GM21737 (cell line): ENCODE measurements around the gene COL23A1.

Experiments
- ATAC-seq: cut with Tn5 transposase; IDR thresholded peaks from one replicate; pipeline ENCODE4 v1.9.1; 2021; ENCODE audit warnings: mild to moderate bottlenecking, moderate library complexity; ENCODE audit not compliant: unreplicated experiment

COL23A1 gene

DNA sequence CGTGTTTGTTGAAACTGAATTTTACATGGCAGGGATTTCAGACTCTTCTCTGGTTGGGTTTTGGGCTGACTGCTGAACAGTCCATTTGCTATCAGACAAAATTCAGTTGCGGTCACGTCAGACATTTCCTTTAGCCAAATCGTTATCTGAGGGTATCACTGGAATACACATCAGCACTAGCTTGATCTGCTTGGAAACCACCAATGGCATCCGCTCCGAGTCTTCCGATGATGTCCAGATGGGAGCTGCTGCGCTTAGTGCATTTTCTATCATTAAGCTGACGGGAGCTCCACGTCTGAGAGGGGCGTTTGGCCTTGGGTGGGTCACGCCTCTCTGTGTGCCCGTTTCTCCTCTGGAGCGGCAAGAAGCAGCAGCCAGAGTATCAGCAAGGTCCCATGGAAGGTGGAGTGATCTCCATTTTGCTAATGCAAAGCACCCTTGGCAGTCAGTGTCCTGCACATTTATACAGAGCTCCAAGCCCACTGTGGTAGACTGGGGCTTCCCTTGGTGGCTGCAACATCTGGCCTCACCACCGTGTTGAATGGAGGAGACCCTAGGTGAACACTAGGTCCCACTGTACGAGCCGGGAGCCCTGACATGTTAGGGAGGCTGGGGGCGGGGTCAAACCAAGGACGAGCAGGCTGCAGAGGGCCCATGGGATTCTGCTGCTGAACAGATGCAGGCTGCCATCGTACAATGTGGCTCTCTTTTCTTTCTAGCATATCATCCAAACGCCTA, 223.0 kb downstream of the COL23A1 start:
- ATAC-seq = no peak

DNA sequence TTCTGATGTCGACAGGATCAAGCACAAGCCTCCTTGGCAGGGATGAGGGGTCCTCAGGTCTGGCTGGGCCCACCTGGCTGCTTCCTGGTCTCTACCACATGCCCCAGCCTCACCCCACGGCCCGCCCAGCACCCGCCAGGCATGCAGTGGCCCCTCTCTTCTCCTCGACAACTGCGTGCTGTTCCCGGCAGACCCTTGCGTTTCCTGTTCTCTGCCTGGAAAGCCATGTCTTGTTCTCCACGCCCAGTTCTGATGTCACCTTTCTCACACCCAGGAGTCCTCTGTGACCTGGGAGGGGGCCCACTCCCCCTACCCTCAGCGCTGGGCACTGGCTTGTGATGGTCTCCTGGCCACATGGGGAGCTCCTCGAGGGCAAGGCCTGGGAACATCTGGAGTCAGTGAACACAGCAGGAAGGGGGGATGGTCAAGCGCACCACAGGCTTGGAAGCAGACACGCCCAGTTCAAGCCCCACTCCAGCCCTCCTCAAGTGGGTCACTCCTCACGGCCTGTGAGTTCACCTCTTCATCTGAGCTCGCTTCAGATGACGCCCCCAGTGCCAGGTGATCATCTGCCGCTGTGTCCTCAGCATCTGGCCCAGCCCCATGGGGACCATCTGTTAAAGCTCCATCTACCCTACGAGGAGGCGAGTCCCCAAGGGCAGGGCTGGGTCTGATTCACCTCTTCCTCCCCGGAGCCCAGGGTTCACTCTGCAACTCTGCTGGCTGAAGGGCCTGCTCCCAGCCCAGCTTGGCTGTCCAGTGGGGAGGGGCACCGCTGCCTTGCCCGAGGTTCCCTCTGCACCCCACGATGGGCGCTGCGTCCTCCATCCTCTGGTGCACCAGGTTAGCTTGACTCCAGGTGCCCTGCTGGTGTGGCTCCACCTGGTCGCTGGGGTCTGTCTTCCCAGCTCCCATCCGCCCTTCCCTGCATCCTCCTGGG, 224.4 kb downstream of the COL23A1 start:
- no peak for ATAC-seq

DNA sequence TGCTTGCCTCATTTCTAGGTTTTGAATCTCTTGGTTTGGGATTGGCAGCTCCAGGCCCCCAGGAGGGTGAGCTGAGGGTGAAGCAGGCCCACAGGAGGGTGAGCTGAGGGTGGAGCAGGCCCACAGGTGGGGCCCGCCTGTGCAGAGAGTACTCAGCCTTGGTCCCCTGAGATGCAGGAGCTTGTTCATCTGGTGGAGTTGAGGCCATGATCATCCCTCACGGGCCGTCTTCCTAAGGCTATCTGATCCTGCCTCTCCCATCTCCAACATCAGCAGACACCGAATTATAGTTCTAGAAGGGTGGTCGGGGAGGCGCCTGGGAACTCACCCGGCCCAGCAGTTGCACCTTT, 225.9 kb downstream of the COL23A1 start:
- no peak for ATAC-seq

DNA sequence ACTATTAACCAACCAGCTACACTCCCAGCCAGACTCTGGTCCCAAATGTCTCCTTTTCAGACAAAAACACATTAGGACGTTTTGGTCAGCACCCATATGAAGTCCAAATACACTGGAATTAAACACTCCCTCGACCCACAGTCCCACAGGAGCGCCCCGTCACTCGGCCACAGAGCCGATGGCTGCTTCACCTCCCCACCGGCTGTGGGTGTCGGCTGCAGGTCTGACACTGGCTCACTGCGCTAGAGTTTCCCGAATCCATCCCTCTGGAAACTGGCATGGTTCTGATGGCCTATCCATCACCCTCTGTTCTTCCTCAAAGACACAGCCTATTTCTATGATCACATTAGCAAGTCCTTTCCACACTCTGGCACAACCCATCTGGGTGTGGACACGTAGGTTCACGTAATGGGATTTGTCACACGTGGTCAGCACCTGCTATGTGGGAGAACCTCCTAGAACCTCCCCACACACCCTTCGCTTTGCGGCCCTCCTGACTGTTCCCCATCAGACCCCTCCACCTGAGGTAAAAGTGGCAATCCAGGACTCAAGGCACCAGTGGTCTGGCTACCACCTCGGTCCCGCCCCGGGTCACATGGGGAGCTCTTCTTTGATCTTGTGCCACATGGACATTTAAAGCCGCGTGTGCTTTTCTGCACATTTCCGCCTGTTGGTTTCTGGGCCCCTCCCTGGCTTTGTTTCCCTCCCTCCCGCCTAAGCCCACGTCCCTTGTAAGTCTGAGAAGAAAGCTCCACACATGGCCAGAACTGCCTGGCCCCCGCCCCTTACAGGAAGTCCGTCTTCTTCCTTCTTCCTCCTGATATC, 226.5 kb downstream of the COL23A1 start:
- ATAC-seq = no peak

DNA sequence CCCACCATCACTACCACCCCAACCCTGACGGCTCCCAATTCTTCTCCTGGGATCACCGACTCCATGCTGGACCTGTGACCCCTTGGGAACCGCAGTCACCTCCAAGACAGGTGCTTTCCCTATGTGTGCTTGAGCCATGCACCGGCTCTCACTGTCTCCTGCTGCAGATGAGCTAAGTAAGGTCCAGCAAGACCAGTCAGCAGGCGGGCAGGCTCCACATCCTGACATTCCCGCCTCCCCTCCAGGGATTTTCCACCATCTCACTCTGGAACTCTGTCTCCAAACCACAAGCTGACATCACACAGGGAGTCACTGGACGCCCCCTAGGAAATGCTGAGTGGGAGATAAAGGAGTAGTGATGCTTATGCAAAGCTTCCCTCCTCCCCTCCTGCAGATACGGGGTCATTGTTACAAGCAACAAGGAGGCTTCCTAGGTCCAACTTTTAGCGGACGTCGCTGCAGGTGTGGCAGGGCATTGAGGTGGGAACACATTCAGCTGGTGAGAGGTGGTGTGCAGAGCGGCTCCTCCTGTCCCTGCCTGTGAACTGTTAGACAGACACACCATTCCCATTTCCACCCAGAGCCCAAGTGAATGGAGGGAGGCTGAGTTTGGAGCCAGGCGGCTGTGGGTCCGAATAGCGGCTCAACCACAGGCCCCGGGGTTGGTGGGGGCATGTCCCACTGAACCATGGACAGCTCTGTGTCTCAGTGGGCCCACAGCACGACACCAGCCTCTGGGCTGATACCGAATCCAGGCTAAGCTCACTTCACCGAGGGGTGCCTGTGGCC, 228.3 kb downstream of the COL23A1 start:
- no peak for ATAC-seq

DNA sequence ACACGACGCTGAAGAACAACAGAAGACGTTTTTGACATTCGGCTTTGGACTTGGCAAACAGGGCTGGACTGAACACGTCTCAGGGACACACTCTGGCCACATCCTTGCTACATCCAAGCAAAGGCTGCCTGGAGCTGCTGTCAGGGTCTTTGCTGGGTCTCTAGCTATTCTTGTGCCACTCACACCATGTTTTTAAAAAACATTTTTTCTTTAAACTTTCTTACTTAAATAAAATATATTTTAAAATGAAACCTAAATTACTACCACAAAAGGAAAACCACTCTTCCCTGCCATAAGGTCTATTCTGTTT, 229.3 kb downstream of the COL23A1 start:
- ATAC-seq = no peak

DNA sequence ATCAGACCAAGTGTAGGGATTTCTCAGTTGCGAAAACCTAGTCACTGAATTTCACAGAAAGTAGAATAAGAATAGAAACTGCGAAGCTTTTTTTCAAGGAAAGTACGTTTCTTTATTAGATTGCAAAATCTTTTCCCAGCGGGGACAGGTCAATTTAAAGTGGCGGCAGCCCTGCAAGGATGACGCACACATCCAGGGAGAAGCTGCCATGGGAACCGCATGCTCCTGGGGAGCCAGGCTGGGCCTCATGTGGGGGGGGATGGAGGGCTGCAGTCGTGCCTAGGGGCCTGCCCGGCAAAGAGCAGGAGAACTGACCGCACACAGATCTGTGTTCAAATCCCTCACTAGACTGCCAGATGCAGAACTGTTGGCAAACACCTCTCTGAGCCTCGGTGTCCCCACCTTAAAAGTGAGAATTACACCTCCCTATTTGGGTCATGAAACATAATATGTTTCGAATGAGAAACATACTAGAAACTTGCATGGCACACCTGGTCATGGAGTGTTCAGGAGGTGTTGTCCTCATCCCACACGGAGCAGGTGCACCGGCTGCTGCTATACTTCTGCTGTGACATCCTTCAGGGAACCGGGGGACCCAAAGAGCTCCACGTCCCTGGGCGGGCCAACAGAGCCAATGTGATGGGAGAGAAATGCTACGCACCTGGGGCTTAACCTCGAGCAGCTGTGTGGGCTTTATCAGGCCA, 229.8 kb downstream of the COL23A1 start:
- ATAC-seq = no peak

DNA sequence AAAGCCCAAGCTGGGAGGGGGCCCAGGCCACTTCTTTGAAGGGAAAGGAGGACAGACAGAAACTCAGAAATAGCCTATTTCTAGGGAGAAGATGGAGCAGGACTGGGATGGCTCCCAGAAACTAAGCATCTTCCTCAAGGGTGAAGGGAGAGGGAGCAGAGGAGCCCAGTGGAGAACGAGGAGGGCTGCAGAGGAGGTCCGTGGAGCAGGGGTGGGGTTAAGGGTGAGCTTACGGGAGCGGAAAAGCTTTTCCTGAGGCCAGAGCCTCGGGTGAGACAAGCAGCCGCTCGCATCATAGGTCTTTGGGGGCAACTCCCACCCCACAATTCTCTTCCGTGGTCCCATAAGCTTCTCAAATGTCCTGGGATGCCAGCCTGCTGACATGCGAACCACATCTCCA, 230.5 kb downstream of the COL23A1 start:
- no peak for ATAC-seq

DNA sequence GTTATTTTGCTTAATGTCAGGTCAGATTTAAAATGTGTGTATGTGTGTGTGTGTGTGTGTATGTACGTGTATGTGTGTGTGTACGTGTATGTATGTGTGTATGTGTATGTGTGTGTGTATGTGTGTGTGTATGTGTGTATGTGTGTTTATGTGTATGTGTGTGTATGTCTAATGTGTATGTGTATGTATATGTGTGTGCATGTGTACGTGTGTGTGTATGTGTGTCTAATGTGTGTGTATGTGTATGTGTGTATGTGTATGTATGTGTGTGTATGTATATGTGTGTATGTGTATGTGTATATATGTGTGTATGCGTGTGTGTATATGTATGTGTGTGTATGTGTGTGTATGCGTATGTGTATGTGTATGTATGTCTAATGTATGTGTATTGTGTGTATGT, 232.5 kb downstream of the COL23A1 start:
- no peak for ATAC-seq

DNA sequence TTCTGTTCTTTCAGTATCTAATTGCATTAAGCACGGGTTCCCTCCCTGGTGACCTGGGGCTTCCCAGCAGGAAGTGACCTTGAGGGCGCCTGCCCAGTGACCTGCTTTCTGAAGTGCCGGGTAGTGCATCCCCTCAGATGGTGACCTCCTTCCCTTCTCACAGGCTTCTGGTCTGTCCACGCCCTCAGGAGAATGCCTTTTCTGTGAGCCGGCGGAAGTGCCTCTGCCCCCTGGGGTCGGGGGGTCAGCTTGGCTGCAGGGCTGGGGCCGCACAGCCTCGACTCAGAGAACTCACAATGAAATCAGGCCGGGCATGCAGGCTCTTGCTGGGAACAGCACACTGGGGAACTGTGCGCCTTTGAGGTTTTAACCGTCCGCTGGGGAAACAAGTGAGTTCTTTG, 233.1 kb downstream of the COL23A1 start:
- ATAC-seq = no peak

DNA sequence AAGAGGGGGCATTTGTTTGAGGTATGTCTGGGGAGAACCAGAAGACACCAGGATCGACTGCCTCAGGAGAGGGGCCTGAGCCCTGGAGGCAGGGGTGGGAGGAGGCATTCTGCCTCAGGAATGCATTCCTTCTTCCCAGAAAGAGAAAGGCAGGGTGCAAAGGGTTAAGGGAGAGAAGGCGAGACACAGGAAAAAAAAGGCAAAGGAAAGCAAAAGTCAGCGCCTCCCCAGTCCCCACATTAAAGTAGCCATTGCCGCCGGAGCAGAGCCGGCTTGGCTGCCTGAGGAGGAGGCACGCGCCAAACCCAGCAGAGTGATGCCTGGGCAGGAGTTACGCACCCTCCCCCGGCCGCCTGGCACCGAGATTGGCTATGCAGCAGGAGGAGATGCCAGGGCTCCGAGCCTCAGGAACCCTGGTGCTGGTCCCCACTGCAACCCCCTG, 233.7 kb downstream of the COL23A1 start:
- no peak for ATAC-seq

DNA sequence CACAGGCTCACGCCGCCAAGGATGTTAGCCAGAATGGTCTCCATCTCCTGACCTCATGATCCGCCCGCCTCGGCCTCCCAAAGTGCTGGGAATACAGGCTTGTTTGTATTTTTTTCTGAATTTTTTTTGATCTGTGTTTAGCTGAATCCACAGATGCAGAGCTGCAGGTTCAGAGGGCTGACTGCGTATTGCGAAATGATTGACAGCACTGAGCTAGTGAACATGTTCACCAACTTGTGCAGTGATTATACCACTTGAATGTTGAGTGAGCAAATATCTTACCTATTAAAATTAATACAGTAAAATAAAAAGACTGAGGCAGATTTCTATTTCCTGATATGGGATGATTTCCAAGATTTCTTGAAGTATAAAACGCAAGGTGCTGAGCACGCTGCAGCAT, 234.5 kb downstream of the COL23A1 start:
- no peak for ATAC-seq

DNA sequence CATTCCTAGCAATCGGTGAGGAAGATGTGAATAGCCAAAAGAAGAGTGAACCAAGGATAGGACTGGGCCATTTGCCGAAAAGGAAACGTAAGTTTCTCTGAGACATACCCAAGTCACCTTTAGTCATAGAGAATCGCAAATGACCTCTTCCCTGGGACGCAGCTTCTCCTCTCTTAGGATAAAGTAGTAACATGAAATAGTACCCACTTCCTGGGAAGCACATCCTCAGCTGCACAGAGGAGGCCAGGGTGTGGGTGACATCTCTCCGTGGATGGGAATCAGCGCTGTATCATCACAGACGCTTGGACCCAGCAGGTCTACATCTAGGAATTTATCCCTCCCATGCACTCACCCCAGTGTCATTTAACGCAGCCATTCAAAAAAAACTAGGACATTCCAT, 236.7 kb downstream of the COL23A1 start:
- no peak for ATAC-seq

DNA sequence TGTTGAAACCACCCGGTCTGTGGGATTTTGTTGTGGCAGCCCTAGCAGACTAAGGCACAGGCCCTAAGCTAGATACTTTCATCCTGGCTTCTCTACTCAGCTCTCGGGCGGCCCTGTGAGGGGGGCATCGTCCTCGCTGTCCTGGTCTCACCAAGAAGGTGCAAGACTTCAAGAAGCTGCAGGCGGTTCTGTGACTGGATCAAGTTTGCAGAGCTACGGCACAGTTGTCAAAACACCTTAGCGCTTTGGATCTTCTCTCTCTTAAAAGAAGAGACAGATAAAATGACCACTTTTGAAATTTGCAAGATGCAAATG, 238.2 kb downstream of the COL23A1 start:
- ATAC-seq = no peak

DNA sequence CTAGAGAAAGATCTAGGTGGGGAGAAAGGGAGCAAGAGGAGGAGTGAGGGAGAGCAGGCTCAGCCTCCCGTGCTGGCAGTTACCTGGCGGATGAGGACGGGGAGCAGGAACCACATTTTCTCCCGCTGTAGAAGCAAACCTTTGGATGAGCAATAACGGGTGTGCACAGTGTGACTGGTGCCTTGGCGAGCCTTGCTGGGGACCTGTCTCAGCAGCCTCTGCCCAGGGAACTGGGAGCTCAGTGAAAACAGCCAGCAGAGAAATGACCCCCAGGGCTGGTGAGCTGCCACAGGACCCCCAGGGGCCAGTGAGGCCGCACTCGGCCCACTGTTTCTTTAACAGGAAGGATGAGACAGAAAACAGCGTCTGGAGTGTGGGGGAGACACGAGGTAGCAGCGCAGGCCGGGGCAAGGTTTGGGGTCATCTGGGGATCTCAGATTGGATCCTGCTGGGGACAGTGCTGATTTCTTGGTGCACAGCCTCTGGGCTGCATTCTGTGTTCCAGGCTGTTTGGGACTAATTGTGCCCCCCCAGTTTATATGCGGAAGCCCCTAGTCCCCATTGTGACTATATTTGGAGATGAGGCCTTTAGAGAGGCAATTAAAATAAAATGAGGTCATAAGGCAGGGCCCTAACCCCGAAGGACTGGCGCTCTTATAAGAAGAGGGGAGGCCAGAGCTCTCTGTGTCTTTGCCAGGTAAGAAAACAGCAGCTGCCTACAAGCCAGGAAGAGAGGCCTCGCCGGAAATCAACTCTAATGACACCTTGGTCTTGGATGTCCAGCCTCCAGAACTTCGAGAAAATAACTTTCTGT, 238.8 kb downstream of the COL23A1 start:
- no peak for ATAC-seq

DNA sequence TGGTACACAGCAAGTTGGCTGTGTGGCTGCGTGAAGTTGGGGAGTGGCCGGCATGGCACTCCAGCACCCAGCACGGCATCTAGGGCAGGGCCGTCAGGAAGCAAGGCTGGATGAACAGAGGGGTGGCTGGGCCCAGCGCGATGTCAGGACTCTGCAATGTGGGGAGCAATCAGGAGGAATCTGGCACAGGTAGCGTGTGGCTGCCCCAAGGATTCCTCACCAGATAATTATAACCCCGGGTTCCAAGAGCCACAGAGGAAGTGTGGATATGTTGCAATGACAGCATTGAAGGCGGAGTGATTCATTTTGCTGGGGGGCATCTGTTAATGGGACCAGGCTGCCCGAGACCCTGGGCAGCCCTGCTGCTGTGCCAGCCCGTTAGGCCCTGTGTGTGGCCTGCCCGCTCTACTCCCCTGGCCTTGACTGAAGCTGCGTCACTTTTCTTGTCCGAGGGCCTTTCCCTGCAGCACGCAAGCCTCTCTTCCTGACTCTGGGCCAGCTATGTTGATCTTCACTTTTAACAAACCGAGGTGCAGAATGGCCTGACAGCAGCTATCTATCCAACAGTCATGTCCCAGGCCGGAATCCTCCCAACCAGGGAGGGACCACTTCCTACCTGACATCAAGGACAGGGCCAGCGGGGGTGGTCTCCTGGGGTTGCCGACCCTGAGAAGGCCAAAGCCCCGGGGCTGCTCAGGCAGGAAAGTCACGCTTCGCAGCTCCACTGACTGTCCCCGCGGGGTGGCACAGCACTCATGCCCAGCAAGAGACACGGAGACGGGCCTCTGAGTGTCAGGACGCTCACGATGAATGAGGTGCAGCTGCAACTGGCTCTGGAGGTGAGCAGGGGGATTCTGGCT, 239.6 kb downstream of the COL23A1 start:
- ATAC-seq = no peak

DNA sequence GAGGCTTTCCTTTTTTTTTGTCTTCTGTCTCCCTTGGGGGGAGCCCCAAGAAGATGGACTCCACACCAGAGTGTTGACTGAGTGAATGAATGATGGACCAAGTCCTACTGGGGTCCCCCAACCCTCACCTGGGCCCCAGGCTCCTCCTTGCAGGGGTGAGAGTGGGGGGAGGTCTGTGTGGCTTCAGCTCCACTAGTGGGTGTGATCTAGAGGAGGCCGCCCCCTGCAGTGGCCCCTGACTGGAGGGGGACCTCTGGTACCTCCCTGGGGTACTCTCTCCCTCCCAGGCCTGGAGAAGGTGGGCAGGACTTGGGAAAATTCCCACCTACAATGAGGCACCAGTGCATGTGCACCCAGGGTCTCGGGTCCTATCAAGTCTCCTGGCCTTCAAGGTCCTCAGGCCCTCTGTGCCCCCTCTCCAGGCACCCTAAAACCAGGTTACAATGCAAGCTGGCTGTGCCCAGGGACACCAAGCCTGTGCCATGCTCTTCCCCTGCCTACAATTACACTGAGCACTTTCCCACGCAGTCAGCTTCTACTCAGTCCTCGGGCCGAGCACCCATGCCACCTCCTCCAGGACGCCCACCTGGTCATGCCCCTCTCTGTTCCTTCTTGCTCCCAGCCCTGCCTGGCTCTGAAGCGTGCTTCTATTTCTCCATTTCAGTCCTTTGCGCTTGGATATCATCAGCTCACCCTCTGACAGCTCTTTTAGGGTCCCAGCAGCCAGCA, 240.4 kb downstream of the COL23A1 start:
- no peak for ATAC-seq

DNA sequence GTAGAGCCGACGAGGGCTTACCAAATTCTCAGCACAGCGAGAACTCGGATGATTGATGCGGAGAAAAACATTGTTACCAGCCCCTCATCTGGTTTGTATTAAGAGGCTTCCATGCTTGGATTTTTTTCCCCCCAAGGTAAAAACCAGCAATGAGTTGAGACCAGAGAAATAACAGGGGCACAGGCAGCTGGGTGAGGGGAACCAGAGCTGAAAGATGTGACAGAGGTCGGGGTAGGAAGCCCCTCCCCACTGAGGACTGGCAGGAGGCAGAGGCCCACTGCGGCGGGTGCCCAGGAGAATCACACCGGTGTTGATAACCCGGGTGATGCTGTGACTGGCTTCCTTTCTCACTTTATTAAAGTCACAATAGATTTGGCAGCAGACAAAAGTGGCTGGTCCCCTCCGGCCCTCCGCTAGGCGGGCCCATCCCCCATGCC, 241.1 kb downstream of the COL23A1 start:
- ATAC-seq = no peak
